MM.1S (cell line): ENCODE measurements around the gene GPR183.
A peak's percentile ranks its signal among the peaks of the same experiment; 100 is the strongest.

ENCODE experiments used
- DNase-seq: peaks from one replicate; pipeline ENCODE4 v3.0.0-alpha.2; 2015
- H2AFZ ChIP-seq: fragments of 300-600 bp; sonication (generic); 2 replicates; pipeline ENCODE4 v1.6.0; 2016; ENCODE audit warnings: antibody characterized with exemption, low read length
- H3F3A ChIP-seq: fragments of 300-600 bp; sonication (generic); 2 replicates; pipeline ENCODE4 v1.6.1; 2016; ENCODE audit warnings: mild to moderate bottlenecking, antibody characterized with exemption, low read length, moderate library complexity, mixed read lengths; ENCODE audit not compliant: insufficient read depth
- H3K27ac ChIP-seq: fragments of 300-600 bp; sonication (generic); 2 replicates; pipeline ENCODE4 v1.5.1; 2016; ENCODE audit warnings: mild to moderate bottlenecking, low read length
- H3K27me3 ChIP-seq: fragments of 300-600 bp; sonication (generic); replicated peaks from 2 replicates; pipeline ENCODE4 v1.6.0; 2016; ENCODE audit warnings: low read length; ENCODE audit not compliant: insufficient read depth
- H3K36me3 ChIP-seq: fragments of 300-600 bp; sonication (generic); replicated peaks from 2 replicates; pipeline ENCODE4 v1.6.1; 2016; ENCODE audit warnings: mild to moderate bottlenecking, low read length, mixed read lengths; ENCODE audit not compliant: insufficient read depth
- H3K4me1 ChIP-seq: fragments of 300-600 bp; sonication (generic); 2 replicates; pipeline ENCODE4 v1.6.1; 2016; ENCODE audit warnings: low read length, mixed read lengths
- H3K4me2 ChIP-seq: fragments of 300-600 bp; sonication (generic); 2 replicates; pipeline ENCODE4 v1.6.0; 2016; ENCODE audit warnings: low read depth, low read length
- H3K4me3 ChIP-seq: fragments of 300-600 bp; sonication (generic); 2 replicates; pipeline ENCODE4 v1.5.1; 2016; ENCODE audit warnings: low read length, mixed read lengths
- H3K79me2 ChIP-seq: fragments of 300-600 bp; sonication (generic); 2 replicates; pipeline ENCODE4 v1.6.1; 2016; ENCODE audit warnings: mixed run types, low read length, mixed read lengths
- H3K9ac ChIP-seq: fragments of 300-600 bp; sonication (generic); 2 replicates; pipeline ENCODE4 v1.6.1; 2016; ENCODE audit warnings: low read length, mixed read lengths
- H3K9me2 ChIP-seq: fragments of 300-600 bp; sonication (generic); replicated peaks from 2 replicates; pipeline ENCODE4 v1.6.1; 2016; ENCODE audit warnings: mild to moderate bottlenecking, low read length, mixed read lengths; ENCODE audit not compliant: insufficient read depth
- H3K9me3 ChIP-seq: fragments of 300-600 bp; sonication (generic); replicated peaks from 2 replicates; pipeline ENCODE4 v1.6.1; 2016; ENCODE audit warnings: mild to moderate bottlenecking, low read length, mixed read lengths; ENCODE audit not compliant: insufficient read depth
- H4K20me1 ChIP-seq: fragments of 300-600 bp; sonication (generic); 2 replicates; pipeline ENCODE4 v1.6.1; 2016; ENCODE audit warnings: mild to moderate bottlenecking, low read length, moderate library complexity, mixed read lengths; ENCODE audit not compliant: insufficient read depth
- CTCF ChIP-seq: fragments of 300-600 bp; sonication (generic); IDR thresholded peaks from 2 replicates; pipeline ENCODE4 v1.5.1; 2016; ENCODE audit warnings: antibody characterized with exemption, low read length, mixed read lengths
- EZH2 ChIP-seq: fragments of 300-600 bp; sonication (generic); optimal IDR thresholded peaks from 2 replicates; pipeline ENCODE3; 2017; ENCODE audit warnings: low read depth, mild to moderate bottlenecking, antibody characterized with exemption, low read length, mixed read lengths
- EZH2phosphoT487 ChIP-seq: fragments of 300-600 bp; sonication (generic); IDR thresholded peaks from 2 replicates; pipeline ENCODE4 v1.6.1; 2018; ENCODE audit warnings: antibody characterized with exemption, low read length

Gene GPR183

GRCh38 chr13:99258210-99258860 lies 48.9 kb downstream of the GPR183 start, which contains the start of gene GPR18:
GPR18 (minus strand) TSS chr13:99258379; CDS start chr13:99255872, 2,507 bp downstream.
- no peak for DNase-seq

GRCh38 chr13:99257291-99257690 lies 49.9 kb downstream of the GPR183 start:
- H3K4me1 ChIP-seq: peaks cover 5% of the 10 kb centered on the region
- no peak overlapping the region for H3K4me3 ChIP-seq
- TF ChIP-seq EZH2 (no peak), EZH2phosphoT487 (no peak), CTCF (no peak)
- H3K27me3 ChIP-seq: peaks cover 36% of the 10 kb centered on the region
- H3K9me3 ChIP-seq: no peaks in the 10 kb centered on the region
- H3K9ac ChIP-seq: no peak overlapping the region
- H3F3A ChIP-seq: peaks cover 3% of the 10 kb centered on the region; the same call in 1 of the 2 replicates
- no peaks in the 10 kb centered on the region for H3K79me2 ChIP-seq
- no peak for DNase-seq
- H3K27ac ChIP-seq: no peak overlapping the region
- H2AFZ ChIP-seq: no peak overlapping the region
- no peaks in the 10 kb centered on the region for H3K9me2 ChIP-seq
- no peak overlapping the region for H3K4me2 ChIP-seq
- no peaks in the 10 kb centered on the region for H3K36me3 ChIP-seq
- peaks cover 14% of the 10 kb centered on the region for H4K20me1 ChIP-seq

More at GRCh38 chr13:99258210-99258860, 48.9 kb downstream of the GPR183 start, which contains the start of gene GPR18:
- no peak within 1 kb of the TSS for H3K9ac ChIP-seq
- TF ChIP-seq CTCF: no peak
- no peak for TF ChIP-seq EZH2
- no peak for TF ChIP-seq EZH2phosphoT487
- H4K20me1 ChIP-seq: peaks cover 13% of the 10 kb centered on the region
- H3K4me1 ChIP-seq: peaks cover 5% of the 10 kb centered on the region
- H3K36me3 ChIP-seq: no peaks in the 10 kb centered on the region
- no peaks in the 10 kb centered on the region for H3K9me3 ChIP-seq
- H2AFZ ChIP-seq: no peak within 1 kb of the TSS
- H3K4me2 ChIP-seq: peak within 1 kb of the TSS; percentile 15; the same call in 1 of the 2 replicates
- peaks cover 3% of the 10 kb centered on the region; the same call in 1 of the 2 replicates for H3F3A ChIP-seq
- H3K27me3 ChIP-seq: peaks cover 36% of the 10 kb centered on the region
- H3K79me2 ChIP-seq: no peaks in the 10 kb centered on the region
- no peaks in the 10 kb centered on the region for H3K9me2 ChIP-seq
- H3K4me3 ChIP-seq: no peak within 1 kb of the TSS
- no peak within 1 kb of the TSS for H3K27ac ChIP-seq

GRCh38 chr13:99256709-99257108 lies 50.5 kb downstream of the GPR183 start:
- no peak overlapping the region for H3K9ac ChIP-seq
- H3K36me3 ChIP-seq: no peaks in the 10 kb centered on the region
- H2AFZ ChIP-seq: no peak overlapping the region
- peaks cover 17% of the 10 kb centered on the region for H4K20me1 ChIP-seq
- no peaks in the 10 kb centered on the region for H3K79me2 ChIP-seq
- no peak for DNase-seq
- no peaks in the 10 kb centered on the region for H3K9me2 ChIP-seq
- peaks cover 3% of the 10 kb centered on the region; the same call in 1 of the 2 replicates for H3F3A ChIP-seq
- peaks cover 36% of the 10 kb centered on the region for H3K27me3 ChIP-seq
- H3K27ac ChIP-seq: no peak overlapping the region
- no peaks in the 10 kb centered on the region for H3K9me3 ChIP-seq
- H3K4me3 ChIP-seq: no peak overlapping the region
- H3K4me1 ChIP-seq: peaks cover 5% of the 10 kb centered on the region
- H3K4me2 ChIP-seq: no peak overlapping the region
- no peak for TF ChIP-seq CTCF
- TF ChIP-seq EZH2: no peak
- no peak for TF ChIP-seq EZH2phosphoT487
